Activated naive CD4-positive, alpha-beta T cell treated with anti-CD3 and anti-CD28 coated beads, Interleukin-2, amount 50 U/mL, for 72 hours (primary cell): Measurements from ENCODE around the gene LUZP1. TPM values are rescaled to one million over a fixed set of nuclear protein-coding genes. Genes with fewer than 3 reads are reported as not detected.

Experiments
- ATAC-seq, 2 donors: fragments of 150-1000 bp; cut with Tn5 transposase; 2 replicates each; pipeline ENCODE4 v1.10.0; 2021; ENCODE audit warnings: mild to moderate bottlenecking in 2 of 2, moderate library complexity in 2 of 2
- DNase-seq, 2 donors: peaks; one replicate each; pipeline ENCODE4 v3.0.0; 2021 to 2022; ENCODE audit warnings: low spot score in 2 of 2
- H3K27ac Mint-ChIP-seq, 2 donors: one replicate each; pipeline ENCODE4 v1.8.0; 2022; ENCODE audit warnings: mild to moderate bottlenecking in 2 of 2, mixed read lengths in 2 of 2
- H3K36me3 Mint-ChIP-seq, 2 donors: one replicate each; pipeline ENCODE4 v1.8.0; 2022; ENCODE audit warnings: mixed read lengths in 2 of 2
- H3K9me3 Mint-ChIP-seq, 2 donors: one replicate each; pipeline ENCODE4 v1.8.0; 2022; ENCODE audit warnings: mixed read lengths in 2 of 2
- total RNA-seq, 2 donors: library from RNA; stranded (reverse); gene quantifications; one replicate each; pipeline ENCODE4 v1.2.3, GENCODE V29; 2022

The LUZP1 gene
- total RNA-seq, 2 donors from 2014 or later, result 18.5 to 21.4 TPM

DNA sequence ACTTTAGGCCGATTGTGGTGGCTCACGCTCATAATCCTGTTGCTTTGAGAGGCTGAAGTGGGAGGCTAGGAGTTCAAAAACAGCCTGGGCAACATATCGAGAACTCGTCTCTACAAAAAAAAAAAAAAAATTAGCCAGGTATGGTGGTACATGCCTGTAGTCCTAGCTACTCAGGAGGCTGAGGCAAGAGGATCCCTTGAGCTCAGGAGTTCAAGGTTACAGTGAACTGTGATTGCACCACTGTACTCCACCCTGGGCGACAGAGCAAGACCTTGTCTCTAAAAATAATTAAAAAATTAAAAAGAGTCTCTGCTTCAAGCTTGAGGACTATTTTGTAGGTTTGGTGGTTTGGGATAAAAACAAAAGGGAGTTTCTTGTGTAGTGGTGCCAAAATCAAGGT, 128.1 kb downstream of the LUZP1 start:
- H3K27ac Mint-ChIP-seq, result no peak overlapping the region
- DNase-seq (no peak), ATAC-seq (no peak)
- H3K36me3 Mint-ChIP-seq, result peaks cover 0 to 16% of the 10 kb centered on the region in 2 donors
- no peaks in the 10 kb centered on the region for H3K9me3 Mint-ChIP-seq

DNA sequence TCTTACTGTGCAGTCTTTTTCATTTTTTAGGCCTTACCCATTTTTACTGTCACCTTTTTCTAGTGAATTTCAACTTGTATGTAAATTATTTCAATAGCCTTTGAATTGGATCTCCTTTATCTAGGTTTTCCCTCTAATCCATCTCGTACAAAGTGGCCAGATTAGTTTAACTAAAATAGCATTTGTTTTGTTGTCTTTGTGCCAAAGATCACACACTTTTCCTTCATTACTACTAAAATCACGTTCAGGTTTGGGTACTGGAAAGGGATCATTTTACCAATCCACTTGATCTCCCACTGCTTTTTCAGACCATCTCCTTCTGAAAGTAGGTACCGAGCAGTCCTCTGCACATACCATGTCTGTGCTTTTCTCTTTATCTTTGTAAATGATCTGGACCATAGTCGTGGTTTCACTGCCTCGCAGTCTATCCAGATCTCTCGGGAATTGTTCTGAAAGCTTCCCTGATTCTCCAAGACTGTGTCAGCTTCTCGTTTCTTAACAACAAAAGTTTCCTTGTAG, 129.3 kb downstream of the LUZP1 start:
- no peak for ATAC-seq
- no peak overlapping the region for H3K27ac Mint-ChIP-seq
- DNase-seq, result no peak
- peaks cover 0 to 16% of the 10 kb centered on the region in 2 donors for H3K36me3 Mint-ChIP-seq
- no peaks in the 10 kb centered on the region for H3K9me3 Mint-ChIP-seq

DNA sequence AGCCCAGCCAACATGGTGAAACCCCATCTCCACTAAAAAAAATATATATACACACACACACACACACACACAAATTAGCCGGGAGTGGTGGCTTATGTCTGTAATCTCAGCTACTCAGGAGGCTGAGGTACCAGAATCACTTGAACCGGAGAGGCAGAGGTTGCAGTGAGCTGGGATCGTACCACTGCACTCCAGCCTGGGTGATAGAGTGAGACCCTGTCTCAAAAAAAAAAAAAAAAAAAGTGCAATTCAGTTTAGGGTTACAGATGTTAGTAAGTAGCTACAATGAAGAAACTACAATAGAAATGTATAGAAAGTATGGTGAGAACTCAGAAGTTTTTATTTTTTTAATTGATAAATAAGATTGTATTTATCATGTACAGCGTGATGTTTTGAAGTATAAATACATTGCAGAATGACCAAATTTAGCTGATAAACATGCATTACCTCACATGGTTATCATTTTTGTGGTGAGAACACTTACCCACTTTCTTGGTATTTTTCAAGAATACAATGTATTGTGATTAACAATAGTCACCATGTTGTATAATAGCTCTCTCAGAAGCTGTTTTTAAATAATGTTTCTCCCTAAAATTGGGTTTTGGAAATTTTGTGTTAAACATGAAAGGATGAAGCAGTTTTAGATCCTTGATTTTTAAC, 131.4 kb downstream of the LUZP1 start:
- ATAC-seq (no peak), DNase-seq (no peak)
- Mint-ChIP-seq H3K9me3 (no peaks in the 10 kb centered on the region), H3K27ac (no peak overlapping the region), H3K36me3 (peaks cover 0 to 16% of the 10 kb centered on the region in 2 donors)

DNA sequence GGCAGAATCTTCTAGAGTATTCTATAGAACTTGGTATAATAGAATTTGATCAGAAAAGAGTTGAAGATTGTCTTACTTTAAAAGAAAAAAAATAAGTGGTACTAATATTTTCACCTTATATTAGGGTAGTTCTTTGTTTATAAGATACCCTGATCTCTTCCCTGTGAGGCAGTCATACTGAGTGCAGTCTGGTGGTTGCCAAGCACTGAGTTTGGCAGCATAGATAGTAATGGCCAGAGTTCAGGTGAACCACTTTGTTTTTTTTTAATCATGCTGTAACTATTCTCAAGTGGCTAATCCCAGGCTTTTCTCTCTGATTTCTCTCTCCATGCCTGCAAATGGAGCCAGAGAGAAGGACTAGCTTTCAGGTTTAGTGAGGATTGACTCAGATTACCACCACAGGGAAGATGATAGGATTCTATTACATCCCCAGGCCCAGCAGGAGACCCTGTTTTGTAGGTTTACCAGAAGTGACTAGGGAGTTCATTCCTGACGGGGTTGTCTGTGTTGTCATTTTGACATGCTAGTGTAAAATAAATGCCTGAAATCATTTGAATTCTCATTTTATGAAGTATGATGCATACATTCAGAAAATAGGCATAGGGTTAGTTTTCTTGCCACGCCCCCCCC, 132.7 kb downstream of the LUZP1 start:
- H3K27ac Mint-ChIP-seq, result no peak overlapping the region
- H3K9me3 Mint-ChIP-seq, result no peaks in the 10 kb centered on the region
- DNase-seq, result no peak
- H3K36me3 Mint-ChIP-seq, result peaks cover 0 to 16% of the 10 kb centered on the region in 2 donors
- ATAC-seq, result no peak

Other genes starting within 250 kb of the LUZP1 start
- not detected for gene LACTBL1, start 196.0 kb downstream of the LUZP1 start, total RNA-seq
- gene TEX46, start 153.0 kb downstream of the LUZP1 start, total RNA-seq, result not detected
- 10 to 100 TPM; 27.3 to 61.9 TPM for gene KDM1A, start 149.4 kb downstream of the LUZP1 start, total RNA-seq
- gene HTR1D, start 48.6 kb upstream of the LUZP1 start, total RNA-seq, result not detected
- 100 to 1,000 TPM; 175 to 177 TPM for gene HNRNPR, start 175.4 kb upstream of the LUZP1 start, total RNA-seq
- gene ZNF436, start 201.0 kb upstream of the LUZP1 start, total RNA-seq, result 1 to 10 TPM; 7.6 to 8.2 TPM